Activated CD8-positive, alpha-beta memory T cell treated with anti-CD3 and anti-CD28 coated beads for 1 hour (primary cell): ENCODE data around the gene TRERF1.
"Not testable (repeated sequence)": the region's sequence is repeated elsewhere in the genome, so short reads cannot be mapped to it uniquely, and the experiment has no call there.

Source experiments
- DNase-seq, 2 donors: peaks; one replicate each; pipeline ENCODE4 v3.0.0-alpha.2; 2020; ENCODE audit warnings: low read depth in 1 of 2; ENCODE audit errors: extremely low read depth in 1 of 2

The TRERF1 gene

GRCh38 chr6:42204768-42205282 lies 246.9 kb downstream of the TRERF1 start:
- no peak for DNase-seq

- no peak for DNase-seq
Observed at GRCh38 chr6:42203183-42203582, 248.5 kb downstream of the TRERF1 start.

GRCh38 chr6:42202131-42202915 lies 249.4 kb downstream of the TRERF1 start:
- DNase-seq: not testable (repeated sequence)

GRCh38 chr6:42201382-42201781 lies 250.3 kb downstream of the TRERF1 start:
- DNase-seq: no peak

GRCh38 chr6:42200035-42200434 lies 251.7 kb downstream of the TRERF1 start:
- no peak for DNase-seq

GRCh38 chr6:42199106-42199981 lies 252.4 kb downstream of the TRERF1 start:
- no peak for DNase-seq

GRCh38 chr6:42197555-42198362 lies 254.0 kb downstream of the TRERF1 start:
- no peak for DNase-seq

- no peak for DNase-seq
Observed at GRCh38 chr6:42195415-42195814, 256.3 kb downstream of the TRERF1 start.

GRCh38 chr6:42194056-42194455 lies 257.7 kb downstream of the TRERF1 start:
- DNase-seq: no peak

- no peak for DNase-seq
Observed at GRCh38 chr6:42193491-42193894, 258.2 kb downstream of the TRERF1 start.

- DNase-seq: not testable (repeated sequence)
Observed at GRCh38 chr6:42192385-42192784, 259.3 kb downstream of the TRERF1 start.

GRCh38 chr6:42190554-42191183 lies 261.1 kb downstream of the TRERF1 start:
- DNase-seq: no peak

GRCh38 chr6:42188406-42188805 lies 263.3 kb downstream of the TRERF1 start:
- DNase-seq: no peak

GRCh38 chr6:42185597-42185996 lies 266.1 kb downstream of the TRERF1 start:
- no peak for DNase-seq

- no peak for DNase-seq
Observed at GRCh38 chr6:42184475-42184874, 267.3 kb downstream of the TRERF1 start.

- no peak for DNase-seq
Observed at GRCh38 chr6:42182101-42182500, 269.6 kb downstream of the TRERF1 start.

GRCh38 chr6:42179945-42180313 lies 271.8 kb downstream of the TRERF1 start:
- no peak for DNase-seq

- DNase-seq: no peak
Observed at GRCh38 chr6:42179261-42179944, 272.3 kb downstream of the TRERF1 start.

- no peak for DNase-seq
Observed at GRCh38 chr6:42177514-42178364, 274.0 kb downstream of the TRERF1 start.
